Esophagus muscularis mucosa (tissue), 4 donors: ENCODE measurements around the gene SLC45A3. TPM values are rescaled to one million over a fixed set of nuclear protein-coding genes. Genes with fewer than 3 reads are reported as not detected.
A peak's percentile ranks its signal among the peaks of the same experiment; 100 is the strongest.

Source experiments
- DNase-seq: peaks from one replicate; pipeline ENCODE4 v3.0.0-alpha.2; 2017; ENCODE audit errors: extremely low spot score
- H3K27ac ChIP-seq, 4 donors: fragments of 200-600 bp; sonication (generic); replicated peaks in 1 of 4; 1 replicate in 3 of 4; 2 replicates in 1 of 4; pipeline ENCODE4 v1.5.1; 2016 to 2019; ENCODE audit warnings: mild to moderate bottlenecking in 1 of 4
- H3K27me3 ChIP-seq, 4 donors: fragments of 200-600 bp; sonication (generic); one replicate each; pipeline versions ENCODE4 v1.5.1 to v1.6.0; 2016 to 2019
- H3K36me3 ChIP-seq, 4 donors: fragments of 200-600 bp; sonication (generic); one replicate each; pipeline ENCODE4 v1.5.1; 2016 to 2019
- H3K4me1 ChIP-seq, 4 donors: fragments of 200-600 bp; sonication (generic); one replicate each; pipeline ENCODE4 v1.5.1; 2016 to 2019
- H3K4me3 ChIP-seq, 4 donors: fragments of 200-600 bp; sonication (generic); 1 replicate in 2 of 4; 2 replicates in 2 of 4; pipeline ENCODE4 v1.5.1; 2016 to 2019; ENCODE audit warnings: mild to moderate bottlenecking in 4 of 4, moderate library complexity in 1 of 4
- H3K9me3 ChIP-seq, 4 donors: fragments of 200-600 bp; sonication (generic); 1 replicate in 3 of 4; 2 replicates in 1 of 4; pipeline ENCODE4 v1.5.1; 2016 to 2019
- CTCF ChIP-seq, 3 experiments: fragments of 200-600 bp in 2 of 3; fragments of 450-650 bp in 1 of 3; sonication (generic) in 2 of 3; IDR thresholded peaks; one replicate each; pipeline ENCODE4 v1.5.1; 2017 to 2019; ENCODE audit warnings: antibody characterized with exemption in 3 of 3, mild to moderate bottlenecking in 2 of 3, moderate library complexity in 1 of 3
- EP300 ChIP-seq: sonication (generic); formaldehyde crosslinking; IDR thresholded peaks from one replicate; pipeline ENCODE4 v1.6.1; 2017; ENCODE audit warnings: antibody characterized with exemption
- POLR2A ChIP-seq: fragments of 450-650 bp; IDR thresholded peaks from one replicate; pipeline ENCODE4 v1.6.1; 2017; ENCODE audit warnings: antibody characterized with exemption, moderate library complexity, mild to moderate bottlenecking, low read depth
- POLR2AphosphoS5 ChIP-seq, 2 donors: sonication (generic); formaldehyde crosslinking; IDR thresholded peaks; one replicate each; pipeline ENCODE4 v1.6.1; 2017; ENCODE audit warnings: antibody characterized with exemption in 2 of 2
- WGBS: methylation state at CpG from one replicate; pipeline ENCODE4 v1.1.5; 2018; 5-methylcytosine and 5-hydroxymethylcytosine counted together
- intact Hi-C: fragments of 100-400 bp; cut with DNase I; formaldehyde crosslinking; loops from one replicate; pipeline ENCODE4 v1.15.1; 2023
- total RNA-seq, 4 donors: library from RNA; depleted of rRNA; stranded (reverse); fragments of >200 nt; gene quantifications; one replicate each; pipeline versions ENCODE4 v1.1.0 to v1.2.1, GENCODE V29; 2016

The SLC45A3 gene
- total RNA-seq, 4 donors from 2014 or later: 0.86 to 1.7 (median 1.1) TPM

GRCh38 chr1:205660361-205660760 is 19.9 kb downstream of the SLC45A3 start:
- WGBS: 81% methylated on average over 8 of the region's 8 CpGs

GRCh38 chr1:205658943-205659581 is 21.2 kb downstream of the SLC45A3 start:
- intact Hi-C loops: loop anchor here (1.0 to 5.0 kb wide), 3 partner anchors 52 to 318 kb away; no protein-coding TSS in a partner anchor
- TF ChIP-seq EP300: no peak
- peak; percentile 75 to 95 (median 84) for TF ChIP-seq CTCF (IDR thresholded peaks at IDR 0.05)
- TF ChIP-seq POLR2AphosphoS5 (IDR thresholded peaks at IDR 0.05): peak in 1 of 2 donors; percentile 25
- TF ChIP-seq POLR2A: no peak
- Histone ChIP-seq H3K4me1 (peaks cover 5 to 7% (median 7%) of the 10 kb centered on the region in 4 donors), H3K36me3 (no peaks in the 10 kb centered on the region), H3K9me3 (no peaks in the 10 kb centered on the region), H3K27me3 (no peaks in the 10 kb centered on the region), H3K4me3 (no peak overlapping the region), H3K27ac (no peak overlapping the region)
- DNase-seq: no peak
- WGBS: 59% methylated on average over 13 of the region's 20 CpGs

More at GRCh38 chr1:205660361-205660760, 19.9 kb downstream of the SLC45A3 start:
- H3K4me1 ChIP-seq: peaks cover 5 to 7% (median 7%) of the 10 kb centered on the region in 4 donors
- no peak overlapping the region for H3K4me3 ChIP-seq
- DNase-seq: no peak
- H3K27me3 ChIP-seq: no peaks in the 10 kb centered on the region
- no peaks in the 10 kb centered on the region for H3K36me3 ChIP-seq
- no peaks in the 10 kb centered on the region for H3K9me3 ChIP-seq
- TF ChIP-seq POLR2AphosphoS5 (IDR thresholded peaks at IDR 0.05) (no peak), POLR2A (no peak), CTCF (IDR thresholded peaks at IDR 0.05) (no peak), EP300 (no peak)
- intact Hi-C loops: no loop called here
- H3K27ac ChIP-seq: no peak overlapping the region

- no peak overlapping the region for H3K27ac ChIP-seq
- H3K4me3 ChIP-seq: no peak overlapping the region
- no peaks in the 10 kb centered on the region for H3K27me3 ChIP-seq
- H3K4me1 ChIP-seq: peaks cover 5 to 7% (median 7%) of the 10 kb centered on the region in 4 donors
- TF ChIP-seq POLR2AphosphoS5 (IDR thresholded peaks at IDR 0.05) (no peak), POLR2A (no peak), CTCF (IDR thresholded peaks at IDR 0.05) (no peak), EP300 (no peak)
- 62% methylated on average over 2 of the region's 2 CpGs for WGBS
- no peak for DNase-seq
- intact Hi-C loops: loop anchor here (5.0 kb wide), 1 partner anchor 129 kb away; no protein-coding TSS in a partner anchor
- no peaks in the 10 kb centered on the region for H3K36me3 ChIP-seq
- H3K9me3 ChIP-seq: no peaks in the 10 kb centered on the region
These were observed 24.1 kb downstream of the SLC45A3 start for GRCh38 chr1:205656236-205656635.

GRCh38 chr1:205652984-205653383 is 27.3 kb downstream of the SLC45A3 start:
- Histone ChIP-seq H3K36me3 (no peaks in the 10 kb centered on the region), H3K27ac (no peak overlapping the region), H3K4me3 (no peak overlapping the region), H3K4me1 (no peaks in the 10 kb centered on the region), H3K27me3 (no peaks in the 10 kb centered on the region), H3K9me3 (no peaks in the 10 kb centered on the region)
- TF ChIP-seq POLR2A (no peak), POLR2AphosphoS5 (IDR thresholded peaks at IDR 0.05) (no peak), EP300 (no peak), CTCF (IDR thresholded peaks at IDR 0.05) (no peak)
- intact Hi-C loops: no loop called here
- WGBS: 79% methylated on average over 11 of the region's 11 CpGs
- DNase-seq: no peak
